WI38 (cell line): Measurements from ENCODE around the gene ALKBH4.
A peak's percentile ranks its signal among the peaks of the same experiment; 100 is the strongest.

Experiments
- H3K4me3 ChIP-seq: 2 replicates; pipeline ENCODE4 v1.5.1; 2011; ENCODE audit warnings: low read depth, mild to moderate bottlenecking, control low read depth, low read length
- CTCF ChIP-seq: IDR thresholded peaks from 2 replicates; pipeline ENCODE4 v1.5.1; 2012; ENCODE audit warnings: low read depth, mild to moderate bottlenecking, control low read depth, low read length

Gene ALKBH4

GRCh38 chr7:102469972-102470825 lies 5.5 kb upstream of the ALKBH4 start:
- no peak for TF ChIP-seq CTCF
- no peak overlapping the region for H3K4me3 ChIP-seq

GRCh38 chr7:102469351-102469971 lies 4.8 kb upstream of the ALKBH4 start:
- TF ChIP-seq CTCF = no peak
- H3K4me3 ChIP-seq = no peak overlapping the region

- H3K4me3 ChIP-seq = no peak overlapping the region
- no peak for TF ChIP-seq CTCF
These were observed 4.1 kb upstream of the ALKBH4 start for GRCh38 chr7:102468478-102469350.

- no peak for TF ChIP-seq CTCF
These were observed 3.2 kb upstream of the ALKBH4 start for GRCh38 chr7:102467581-102468477.

GRCh38 chr7:102466097-102466496 lies 1.4 kb upstream of the ALKBH4 start:
- no peak for TF ChIP-seq CTCF
- peak overlapping the region; percentile 99; the same call in 1 of the 2 replicates for H3K4me3 ChIP-seq

More at GRCh38 chr7:102467581-102468477, 3.2 kb upstream of the ALKBH4 start:
- no peak overlapping the region for H3K4me3 ChIP-seq

GRCh38 chr7:102463841-102464576 lies 654 bp downstream of the ALKBH4 start:
- TF ChIP-seq CTCF = no peak
- peak overlapping the region; percentile 99 for H3K4me3 ChIP-seq
